GM19023 (cell line): ENCODE measurements around the gene CLBA1.
"Not testable (repeated sequence)": the region's sequence is repeated elsewhere in the genome, so short reads cannot be mapped to it uniquely, and the experiment has no call there.

Experiments
- ATAC-seq: cut with Tn5 transposase; IDR thresholded peaks from one replicate; pipeline ENCODE4 v1.9.1; 2021; ENCODE audit warnings: mild to moderate bottlenecking, moderate library complexity; ENCODE audit not compliant: unreplicated experiment

Gene CLBA1

DNA sequence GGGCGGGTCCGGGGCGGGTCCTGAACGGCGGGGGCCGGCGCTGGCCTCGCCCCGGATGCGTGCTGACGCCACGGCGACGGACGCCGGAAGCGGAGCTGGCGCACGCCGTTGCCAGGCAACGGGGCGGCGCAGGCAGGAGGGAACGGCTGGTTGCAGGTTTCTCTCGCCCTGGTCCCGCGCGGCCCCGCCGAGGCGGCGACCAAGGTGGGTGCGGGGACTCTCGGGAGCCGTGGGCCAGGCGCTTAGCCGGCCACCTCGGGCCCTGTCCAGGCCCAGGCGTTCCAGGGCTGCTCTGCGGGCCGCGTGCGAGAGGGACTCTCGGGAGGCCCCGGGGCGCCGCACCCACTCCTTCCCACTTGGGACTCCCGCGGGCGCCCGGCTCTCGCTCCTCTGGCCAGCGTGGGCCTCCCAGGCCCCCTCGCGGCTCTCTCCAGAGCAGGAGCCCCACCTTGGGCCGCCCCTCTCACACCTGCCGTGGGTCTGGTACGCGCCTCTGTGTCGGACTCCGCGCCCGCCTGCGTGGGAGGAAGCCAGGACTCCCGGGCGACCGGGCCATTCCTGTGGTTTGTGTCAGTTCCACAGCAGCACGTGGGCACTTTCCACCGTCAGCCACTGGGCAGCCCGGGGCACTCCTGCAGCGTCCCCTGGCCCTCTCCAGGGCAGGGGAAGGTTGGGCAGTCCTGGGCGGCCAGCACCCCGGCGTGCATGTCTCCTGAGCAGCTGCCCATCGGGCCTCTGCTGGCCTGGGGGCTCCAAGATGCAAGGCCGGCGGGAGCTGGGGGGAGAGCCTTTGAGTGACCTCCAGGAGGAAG lies at the start of gene CLBA1:
Gene CLBA1 (plus strand): TSS at position 114 of the 812 bp plus-strand sequence. CDS start 644 bp downstream, at position 758.
- peak; percentile 91 for ATAC-seq

DNA sequence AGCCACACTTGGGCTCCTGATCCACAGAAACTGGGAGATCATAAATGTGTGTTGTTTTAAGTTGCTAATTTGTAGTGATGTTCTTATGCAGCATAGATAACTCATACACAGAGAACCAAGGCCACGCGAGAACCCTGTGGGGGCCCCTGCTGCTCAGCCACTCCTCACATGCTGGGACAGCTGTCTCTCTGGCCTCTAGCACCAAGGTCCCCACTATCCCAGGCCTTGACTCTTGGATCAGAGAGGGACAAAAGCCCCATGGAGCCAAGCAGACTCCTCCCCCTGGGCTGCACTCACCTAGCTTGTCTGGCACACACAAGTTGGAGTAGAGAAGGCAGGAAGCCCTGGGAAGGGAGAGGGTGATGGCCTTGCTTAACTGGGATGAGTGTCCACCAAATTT lies 49.6 kb upstream of the CLBA1 start:
- no peak for ATAC-seq

DNA sequence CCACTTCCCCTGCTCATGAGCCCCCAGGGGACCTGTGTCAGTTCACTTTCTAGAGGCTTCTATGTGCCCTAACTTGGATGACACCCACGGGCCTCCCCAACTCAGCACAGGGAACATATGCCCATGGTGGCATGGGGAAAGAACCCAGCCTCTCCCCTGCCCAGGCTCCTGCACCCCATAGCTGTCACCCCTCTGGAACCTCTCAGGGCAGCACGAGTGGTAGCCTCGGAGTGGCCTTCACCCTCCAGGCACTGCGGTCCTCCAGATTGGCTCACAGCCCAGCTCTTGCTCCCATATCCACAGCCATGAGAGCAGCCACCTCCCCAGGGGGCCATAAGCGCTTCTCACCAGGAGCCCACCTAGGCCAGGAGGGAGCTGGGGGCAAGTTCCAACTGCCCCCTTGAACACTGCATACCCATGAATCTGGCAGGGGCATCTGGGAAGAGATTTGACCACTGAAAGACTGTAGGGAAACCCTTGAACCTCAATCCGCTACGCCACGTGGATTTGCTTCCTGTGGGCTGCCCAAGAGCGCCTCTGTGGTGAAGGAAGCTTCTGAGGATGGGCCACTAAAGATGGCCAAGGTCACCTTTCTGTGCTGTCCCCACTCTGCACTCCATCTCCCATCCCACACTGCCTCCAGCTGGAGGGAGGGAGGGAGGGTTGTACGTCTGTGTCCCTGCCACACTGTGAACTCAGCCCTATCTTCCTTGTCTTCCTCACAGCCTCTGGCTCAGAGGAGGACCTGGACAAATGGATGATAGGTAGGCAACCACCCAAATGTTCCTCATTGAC lies 49.0 kb upstream of the CLBA1 start:
- no peak for ATAC-seq

DNA sequence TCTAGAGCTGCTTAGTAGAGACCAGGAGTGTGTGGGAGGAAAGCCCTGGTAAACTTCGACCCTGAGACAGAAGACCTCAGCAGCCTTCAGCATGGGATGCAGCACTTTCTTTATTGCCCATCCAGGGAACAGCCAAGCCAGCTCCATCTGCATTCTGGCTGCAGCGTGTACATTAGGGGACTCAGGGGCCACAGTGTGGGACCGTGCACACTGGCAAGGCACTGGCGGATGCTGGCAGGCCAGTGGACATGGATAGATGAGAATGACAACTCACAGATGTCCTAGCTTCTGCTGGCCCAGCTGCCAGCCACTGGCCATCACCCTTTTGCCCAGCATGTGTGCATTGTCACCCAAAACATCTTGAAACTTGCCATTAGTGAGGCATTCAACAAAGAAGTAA lies 48.4 kb upstream of the CLBA1 start:
- ATAC-seq = no peak

DNA sequence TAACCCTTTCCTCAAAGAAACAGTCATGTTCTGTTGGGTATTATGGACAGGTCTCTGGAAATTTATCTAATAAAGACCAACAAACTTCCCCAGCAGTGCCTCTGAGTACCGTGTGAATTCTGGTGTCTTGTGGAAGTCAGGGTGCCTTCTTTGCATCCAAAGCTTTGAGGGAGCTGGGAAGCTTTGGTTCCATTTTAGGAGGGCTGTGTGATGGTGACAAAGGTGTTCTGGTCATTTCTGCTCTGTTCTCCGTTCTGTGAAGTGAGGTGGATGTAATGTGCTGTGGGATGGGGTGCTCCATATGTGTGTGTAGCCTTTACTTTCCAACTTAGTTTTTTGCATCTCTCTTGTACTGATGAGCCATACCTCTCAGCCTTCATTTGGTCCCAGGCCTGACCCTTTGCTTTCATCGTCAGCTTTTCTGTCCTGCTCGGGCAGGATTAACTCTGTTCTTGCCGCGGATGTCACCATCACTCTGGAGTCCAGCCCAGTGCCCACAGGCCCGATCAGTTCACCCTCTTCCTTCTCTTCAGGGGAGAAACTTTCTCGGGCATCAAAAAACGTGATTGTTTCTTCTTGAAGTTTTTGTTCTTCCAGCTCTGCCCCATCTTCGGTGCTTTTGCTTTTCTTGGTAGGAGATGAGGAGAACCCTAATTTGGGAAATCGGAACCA lies 47.8 kb upstream of the CLBA1 start:
- ATAC-seq = no peak

DNA sequence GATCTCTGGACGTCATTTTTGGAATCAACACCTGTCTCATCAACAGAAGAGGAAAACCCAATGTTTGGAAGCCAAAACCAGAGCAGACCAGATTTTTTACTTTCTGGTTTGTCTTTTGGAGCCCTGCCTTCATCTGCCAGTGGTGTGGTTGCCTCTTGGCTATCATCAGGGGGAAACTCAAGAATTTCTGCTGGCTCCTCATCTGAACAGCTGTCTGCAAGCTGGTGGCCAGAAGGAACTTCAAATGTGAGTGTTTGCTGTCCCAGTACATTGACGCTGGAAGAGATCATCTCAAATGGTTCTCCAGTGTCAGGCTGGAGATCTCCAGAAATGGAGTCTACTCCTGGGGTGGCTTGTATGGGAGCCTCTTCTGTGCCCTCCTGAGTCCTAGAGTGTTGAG lies 47.2 kb upstream of the CLBA1 start:
- ATAC-seq = no peak

DNA sequence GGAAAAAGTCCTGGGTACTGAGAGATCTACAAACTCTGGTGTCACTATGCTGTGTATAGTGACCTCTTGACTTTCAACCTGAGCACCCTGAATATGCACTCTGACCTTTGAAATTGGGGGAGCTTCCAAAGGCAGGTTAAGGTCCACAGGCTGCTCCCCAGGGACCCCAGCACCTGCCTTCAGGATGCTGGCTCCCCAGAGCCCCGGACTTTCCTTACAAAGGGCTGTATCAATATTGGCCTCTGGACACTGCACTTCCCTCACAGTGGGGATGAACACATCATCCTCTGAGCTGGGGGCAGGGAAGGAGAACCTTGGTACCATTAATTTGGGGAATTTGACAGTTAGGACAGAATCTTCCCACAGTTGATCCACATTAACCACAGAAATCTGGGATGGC lies 46.6 kb upstream of the CLBA1 start:
- ATAC-seq = no peak

DNA sequence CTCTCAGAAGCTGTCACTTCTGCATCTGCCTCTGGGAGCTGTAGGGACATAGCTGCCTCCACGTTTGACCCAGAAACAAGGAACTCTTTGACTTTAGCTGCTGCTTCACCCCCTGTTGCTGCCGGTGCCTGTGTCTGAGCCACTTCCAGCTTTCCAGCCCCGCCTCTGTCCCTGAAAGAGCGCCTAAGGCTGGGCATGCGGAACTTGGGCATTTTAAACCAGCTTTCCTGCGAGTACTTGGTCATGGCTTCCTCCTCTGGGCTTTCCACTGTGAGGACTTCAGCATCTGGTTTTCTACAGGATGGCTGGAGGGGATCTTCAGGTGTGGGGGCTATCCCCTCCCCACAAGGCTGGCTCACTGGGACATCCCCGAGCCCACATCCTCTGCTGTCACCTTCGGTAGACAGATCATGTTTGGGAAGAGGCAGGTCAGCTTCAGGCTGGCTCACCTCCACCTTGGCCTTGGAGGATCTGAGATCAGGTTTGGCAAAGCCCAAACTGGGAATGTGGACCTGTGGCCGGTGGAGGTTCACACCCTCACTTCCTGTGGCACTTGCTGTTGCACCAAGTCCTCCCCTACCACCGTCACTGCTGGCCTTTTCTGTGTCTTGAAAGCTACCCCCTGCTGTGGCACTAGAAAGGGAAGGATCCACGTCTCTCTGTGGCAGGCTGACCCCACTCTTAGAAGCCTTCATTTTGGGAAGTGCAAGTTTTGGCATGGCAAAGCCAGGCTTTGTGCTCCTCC lies 45.8 kb upstream of the CLBA1 start:
- ATAC-seq = no peak

DNA sequence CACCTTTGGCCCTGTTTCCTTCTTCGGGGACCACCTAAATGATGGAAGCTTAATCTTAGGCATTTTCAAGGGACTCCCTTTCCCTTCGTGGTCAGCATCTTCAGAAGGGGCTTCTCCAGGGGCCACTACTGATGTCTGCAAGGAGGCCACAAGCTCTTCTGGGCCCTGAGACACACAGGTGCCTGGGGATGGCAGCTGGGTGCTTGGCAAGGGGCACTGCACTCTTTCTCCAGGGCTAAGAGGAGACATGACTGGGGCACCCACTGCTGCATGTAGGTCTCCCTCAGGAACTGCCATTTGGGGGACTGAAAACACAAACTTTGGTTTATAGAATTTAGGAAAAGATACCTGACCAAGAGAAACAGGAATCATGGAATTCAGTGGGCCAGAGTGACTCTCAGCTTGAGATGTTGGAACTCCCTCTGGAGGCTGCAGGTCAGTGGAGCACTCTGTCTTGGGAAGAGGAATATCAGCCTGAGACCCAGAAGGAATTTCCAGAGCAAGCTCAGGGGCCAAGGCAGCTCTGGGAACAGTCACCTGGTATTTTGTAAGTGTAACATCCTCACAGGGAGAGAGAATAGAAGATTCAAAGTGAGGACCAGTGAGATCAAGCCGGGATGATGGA lies 45.0 kb upstream of the CLBA1 start:
- ATAC-seq = no peak

DNA sequence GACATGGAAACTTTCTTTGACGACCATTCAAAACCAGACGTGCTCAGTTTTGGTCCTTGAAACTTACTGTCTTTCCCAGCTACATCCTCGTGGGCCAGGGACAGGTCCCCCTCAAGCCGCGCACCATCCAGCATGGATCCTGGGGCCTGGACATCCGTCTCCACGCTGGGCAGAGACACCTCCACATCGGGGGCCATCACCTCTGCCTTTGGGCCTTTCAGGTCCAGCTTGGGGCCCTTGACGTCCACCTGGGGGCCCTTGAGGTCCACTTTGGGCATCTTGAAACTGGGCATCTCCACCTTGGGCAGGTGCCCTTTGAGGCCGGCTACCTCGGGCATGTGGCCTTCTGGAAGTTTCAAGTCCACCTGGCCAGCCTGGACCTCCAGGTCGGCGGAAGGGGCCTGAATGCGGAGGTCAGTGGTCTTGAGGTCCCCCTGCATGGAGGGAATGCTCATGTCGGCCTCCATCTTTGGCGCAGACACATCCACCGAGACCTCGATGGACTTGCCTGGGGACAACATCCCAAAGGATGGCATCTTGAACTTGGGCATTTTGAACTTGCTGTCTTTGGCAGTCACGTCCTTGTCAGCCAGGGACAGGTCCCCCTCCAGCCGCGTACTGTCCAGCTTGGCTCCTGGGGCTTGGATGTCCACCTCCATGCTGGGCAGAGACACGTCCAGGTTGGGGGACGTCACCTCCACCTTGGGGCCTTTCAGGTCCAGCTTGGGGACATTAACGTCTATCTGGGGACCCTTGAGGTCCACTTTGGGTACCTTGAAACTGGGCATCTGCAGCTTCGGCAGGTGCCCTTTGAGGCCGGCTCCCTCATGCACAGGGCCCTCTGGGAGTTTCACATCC lies 43.9 kb upstream of the CLBA1 start:
- no peak for ATAC-seq

DNA sequence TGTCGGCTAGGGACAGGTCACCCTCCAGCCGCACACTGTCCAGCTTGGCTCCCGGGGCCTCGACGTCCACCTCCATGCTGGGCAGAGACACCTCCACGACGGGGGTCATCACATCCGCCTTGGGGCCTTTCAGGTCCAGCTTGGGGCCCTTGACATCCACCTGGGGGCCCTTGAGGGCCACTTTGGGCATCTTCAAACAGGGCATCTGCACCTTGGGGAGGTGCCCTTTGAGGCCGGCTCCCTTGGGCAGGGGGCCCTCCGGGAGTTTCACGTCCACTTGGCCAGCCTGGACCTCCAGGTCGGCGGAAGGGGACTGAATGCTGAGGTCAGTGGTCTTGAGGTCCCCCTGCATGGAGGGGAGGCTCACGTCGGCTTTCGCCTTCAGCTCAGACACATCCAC lies 43.0 kb upstream of the CLBA1 start:
- ATAC-seq = no peak

DNA sequence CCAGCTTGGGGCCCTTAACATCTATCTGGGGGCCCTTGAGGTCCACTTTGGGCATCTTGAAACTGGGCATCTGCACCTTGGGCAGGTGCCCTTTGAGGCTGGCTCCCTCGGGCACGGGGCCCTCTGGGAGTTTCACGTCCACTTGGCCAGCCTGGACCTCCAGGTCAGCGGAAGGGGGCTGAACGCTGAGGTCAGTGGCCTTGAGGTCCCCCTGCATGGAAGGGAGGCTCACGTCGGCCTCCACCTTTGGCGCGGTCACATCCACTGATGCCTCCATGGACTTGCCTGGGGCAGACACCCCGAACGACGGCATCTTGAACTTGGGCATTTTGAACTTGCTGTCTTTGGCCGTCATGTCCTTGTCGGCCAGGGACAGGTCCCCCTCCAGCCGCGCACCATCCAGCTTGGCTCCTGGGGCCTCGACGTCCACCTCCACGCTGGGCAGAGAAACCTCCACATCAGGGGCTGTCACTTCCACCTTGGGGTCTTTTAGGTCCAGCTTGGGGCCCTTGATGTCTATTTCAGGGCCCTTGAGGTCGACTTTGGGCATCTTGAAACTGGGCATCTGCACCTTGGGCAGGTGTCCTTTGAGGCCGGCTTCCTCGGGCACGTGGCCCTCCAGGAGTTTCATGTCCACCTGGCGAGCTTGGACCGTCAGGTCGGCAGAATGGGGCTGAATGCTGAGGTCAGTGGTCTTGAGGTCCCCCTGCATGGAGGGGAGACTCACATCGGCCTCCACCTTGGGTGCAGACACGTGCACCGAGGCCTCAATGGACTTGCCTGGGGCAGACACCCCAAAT lies 42.2 kb upstream of the CLBA1 start:
- not testable (repeated sequence) for ATAC-seq

DNA sequence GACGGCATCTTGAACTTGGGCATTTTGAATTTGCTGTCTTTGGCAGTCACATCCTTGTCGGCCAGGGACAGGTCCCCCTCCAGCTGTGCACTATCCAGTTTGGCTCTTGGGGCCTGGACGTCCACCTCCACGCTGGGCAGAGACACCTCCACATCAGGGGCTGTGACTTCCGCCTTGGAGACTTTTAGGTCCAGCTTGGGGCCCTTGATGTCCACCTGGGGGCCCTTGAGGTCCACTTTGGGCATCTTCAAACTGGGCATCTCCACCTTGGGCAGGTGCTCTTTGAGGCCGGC lies 41.6 kb upstream of the CLBA1 start:
- ATAC-seq = not testable (repeated sequence)

DNA sequence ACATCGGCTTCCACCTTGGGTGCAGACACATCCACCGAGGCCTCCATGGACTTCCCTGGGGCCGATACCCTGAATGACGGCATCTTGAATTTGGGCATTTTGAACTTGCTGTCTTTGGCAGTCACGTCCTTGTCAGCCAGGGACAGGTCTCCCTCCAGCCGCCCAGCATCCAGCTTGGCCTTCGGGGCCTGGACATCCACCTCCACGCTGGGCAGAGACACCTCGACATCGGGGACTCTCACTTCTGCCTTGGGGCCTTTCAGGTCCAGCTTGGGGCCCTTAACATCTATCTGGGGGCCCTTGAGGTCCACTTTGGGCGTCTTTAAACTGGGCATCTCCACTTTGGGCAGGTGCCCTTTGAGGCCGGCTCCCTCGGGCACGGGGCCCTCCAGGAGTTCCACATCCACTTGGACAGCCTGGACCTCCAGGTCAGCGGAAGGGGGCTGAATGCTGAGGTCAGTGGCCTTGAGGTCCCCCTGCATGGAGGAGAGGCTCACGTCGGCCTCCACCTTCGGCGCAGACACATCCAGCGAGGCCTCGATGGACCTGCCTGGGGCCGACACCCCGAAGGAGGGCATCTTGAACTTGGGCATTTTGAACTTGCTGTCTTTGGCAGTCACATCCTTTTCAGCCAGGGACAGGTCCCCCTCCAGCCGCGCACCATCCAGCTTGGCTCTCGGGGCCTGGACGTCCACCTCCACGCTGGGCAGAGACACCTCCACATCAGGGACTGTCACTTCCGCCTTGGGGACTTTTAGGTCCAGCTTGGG lies 41.0 kb upstream of the CLBA1 start:
- ATAC-seq = not testable (repeated sequence)

DNA sequence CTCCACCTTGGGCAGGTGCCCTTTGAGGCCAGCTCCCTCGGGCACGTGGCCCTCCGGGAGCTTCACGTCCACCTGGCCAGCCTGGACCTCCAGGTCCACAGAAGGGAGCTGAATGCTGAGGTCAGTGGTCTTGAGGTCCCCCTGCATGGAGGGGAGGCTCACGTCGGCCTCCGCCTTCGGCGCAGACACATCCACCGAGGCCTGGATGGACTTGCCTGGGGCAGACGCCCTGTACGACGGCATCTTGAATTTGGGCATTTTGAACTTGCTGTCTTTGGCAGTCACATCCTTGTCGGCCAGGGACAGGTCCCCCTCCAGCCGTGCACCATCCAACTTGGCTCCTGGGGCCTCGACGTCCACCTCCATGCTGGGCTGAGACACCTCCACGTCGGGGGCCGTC lies 40.3 kb upstream of the CLBA1 start:
- not testable (repeated sequence) for ATAC-seq

DNA sequence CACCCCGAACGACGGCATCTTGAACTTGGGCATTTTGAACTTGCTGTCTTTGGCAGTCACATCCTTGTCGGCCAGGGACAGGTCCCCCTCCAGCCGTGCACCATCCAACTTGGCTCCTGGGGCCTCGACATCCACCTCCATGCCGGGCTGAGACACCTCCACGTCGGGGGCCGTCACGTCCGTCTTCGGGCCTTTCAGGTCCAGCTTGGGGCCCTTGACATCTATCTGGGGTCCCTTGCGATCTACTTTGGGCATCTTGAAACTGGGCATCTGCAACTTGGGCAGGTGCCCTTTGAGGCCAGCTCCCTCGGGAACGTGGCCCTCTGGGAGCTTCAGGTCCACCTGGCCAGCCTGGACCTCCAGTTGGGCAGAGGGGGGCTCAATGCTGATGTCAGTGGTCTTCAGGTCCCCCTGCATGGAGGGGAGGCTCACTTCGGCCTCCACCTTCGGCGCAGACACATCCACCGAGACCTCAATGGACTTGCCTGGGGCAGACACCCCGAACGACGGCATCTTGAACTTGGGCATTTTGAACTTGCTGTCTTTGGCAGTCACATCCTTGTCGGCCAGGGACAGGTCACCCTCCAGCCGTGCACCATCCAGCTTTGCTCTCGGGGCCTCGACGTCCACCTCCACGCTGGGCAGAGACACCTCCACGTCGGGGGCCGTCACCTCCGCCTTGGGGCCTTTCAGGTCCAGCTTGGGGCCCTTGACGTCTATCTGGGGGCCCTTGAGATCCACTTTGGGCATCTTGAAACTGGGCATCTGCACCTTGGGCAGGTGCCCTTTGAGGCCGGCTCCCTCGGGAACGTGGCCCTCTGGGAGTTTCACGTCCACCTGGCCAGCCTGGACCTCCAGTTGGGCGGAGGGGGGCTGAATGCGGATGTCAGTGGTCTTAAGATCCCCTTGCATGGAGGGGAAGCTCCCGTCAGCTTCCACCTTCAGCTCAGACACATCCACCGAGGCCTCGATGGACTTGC lies 39.3 kb upstream of the CLBA1 start:
- ATAC-seq = not testable (repeated sequence)

DNA sequence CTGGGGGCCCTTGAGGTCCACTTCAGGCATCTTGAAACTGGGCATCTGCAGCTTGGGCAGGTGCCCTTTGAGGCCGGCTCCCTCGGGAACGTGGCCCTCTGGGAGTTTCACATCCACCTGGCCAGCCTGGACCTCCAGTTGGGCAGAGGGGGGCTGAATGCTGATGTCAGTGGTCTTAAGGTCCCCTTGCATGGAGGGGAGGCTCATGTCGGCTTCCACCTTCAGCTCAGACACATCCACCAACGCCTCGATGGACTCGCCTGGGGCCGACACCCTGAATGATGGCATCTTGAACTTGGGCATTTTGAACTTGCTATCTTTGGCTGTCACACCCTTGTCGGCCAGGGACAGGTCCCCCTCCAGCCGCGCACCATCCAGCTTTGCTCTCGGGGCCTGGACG lies 38.4 kb upstream of the CLBA1 start:
- not testable (repeated sequence) for ATAC-seq
